ENCODE results near the gene PCMTD2.

The PCMTD2 gene

DNA sequence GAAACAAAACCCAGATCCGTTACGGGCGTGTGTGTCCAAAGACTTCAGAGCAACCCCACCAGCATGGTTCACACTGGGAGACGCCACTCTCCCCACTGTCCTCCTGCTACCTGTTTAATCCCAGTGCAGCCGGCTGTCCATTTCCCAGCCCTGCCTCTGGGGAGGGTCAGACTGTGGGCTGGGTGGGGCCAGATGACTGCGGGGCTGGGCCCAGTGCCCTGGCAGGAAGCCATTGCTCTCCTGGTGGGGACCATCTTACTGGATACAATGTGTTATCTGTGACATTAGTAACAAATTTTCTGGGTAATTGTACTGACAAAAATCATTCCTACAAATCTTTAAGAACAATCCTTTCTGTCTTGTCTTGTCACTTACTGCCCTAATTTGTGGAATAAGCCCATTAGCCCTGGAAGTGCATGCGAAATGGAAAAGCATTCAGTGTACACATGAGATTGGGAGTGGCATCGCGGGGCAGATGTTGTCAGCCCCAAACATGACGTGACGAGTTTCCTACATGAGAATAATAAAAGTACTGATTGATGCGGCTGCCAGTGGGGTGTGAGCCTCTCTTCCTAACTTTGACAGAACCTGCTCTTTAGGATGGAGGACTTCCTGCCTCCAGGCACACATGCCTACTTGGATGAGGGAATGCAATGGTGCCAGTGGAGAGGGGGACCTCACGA lies 37.9 kb upstream of the PCMTD2 start:
- Histone ChIP-seq H3K36me3 (ENCODE audit: insufficient read depth, low read length) (no peaks in the 10 kb centered on the region), H3K4me3 (ENCODE audit: low read length) (no peak overlapping the region), H3K9me3 (ENCODE audit: low read length) (no peaks in the 10 kb centered on the region), H2AFZ (ENCODE audit: low read depth, low read length) (no peak overlapping the region), H3K4me1 (ENCODE audit: insufficient read depth, low read length) (peaks cover 1% of the 10 kb centered on the region), H3K27me3 (ENCODE audit: insufficient read depth, low read length) (no peaks in the 10 kb centered on the region)

DNA sequence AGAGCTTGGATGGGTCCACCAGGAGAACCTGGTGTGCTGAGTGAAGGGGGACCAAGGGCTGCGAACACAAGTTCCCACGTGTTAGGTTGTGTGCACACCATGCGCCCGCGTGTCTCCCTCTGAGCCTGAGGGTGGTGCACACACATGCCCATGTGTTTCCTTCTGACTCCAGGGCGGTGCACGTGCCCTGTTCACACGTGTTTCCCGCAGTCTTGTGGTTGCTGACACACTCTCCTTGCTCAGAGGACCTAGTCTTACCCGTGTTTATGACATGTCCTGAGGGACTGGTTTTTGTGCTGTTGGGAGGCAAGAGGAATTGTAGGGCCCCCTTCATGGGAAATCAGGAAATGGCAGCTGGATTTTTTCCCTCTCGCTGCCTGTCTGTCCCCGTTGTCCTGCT lies 36.3 kb upstream of the PCMTD2 start:
- no peaks in the 10 kb centered on the region for H3K9me3 ChIP-seq (ENCODE audit: low read length)
- peaks cover 16% of the 10 kb centered on the region for H3K4me1 ChIP-seq (ENCODE audit: insufficient read depth, low read length)
- no peaks in the 10 kb centered on the region for H3K27me3 ChIP-seq (ENCODE audit: insufficient read depth, low read length)
- H2AFZ ChIP-seq (ENCODE audit: low read depth, low read length) = no peak overlapping the region
- H3K4me3 ChIP-seq (ENCODE audit: low read length) = no peak overlapping the region
- H3K36me3 ChIP-seq (ENCODE audit: insufficient read depth, low read length) = no peaks in the 10 kb centered on the region

GRCh38 chr20:64219730-64220129 lies 35.8 kb upstream of the PCMTD2 start:
- Histone ChIP-seq H2AFZ (ENCODE audit: low read depth, low read length) (no peak overlapping the region), H3K27me3 (ENCODE audit: insufficient read depth, low read length) (no peaks in the 10 kb centered on the region), H3K4me3 (ENCODE audit: low read length) (no peak overlapping the region), H3K9me3 (ENCODE audit: low read length) (no peaks in the 10 kb centered on the region), H3K4me1 (ENCODE audit: insufficient read depth, low read length) (peaks cover 21% of the 10 kb centered on the region), H3K36me3 (ENCODE audit: insufficient read depth, low read length) (no peaks in the 10 kb centered on the region)

- no peaks in the 10 kb centered on the region for H3K9me3 ChIP-seq (ENCODE audit: low read length)
- H3K27me3 ChIP-seq (ENCODE audit: insufficient read depth, low read length) = no peaks in the 10 kb centered on the region
- H3K36me3 ChIP-seq (ENCODE audit: insufficient read depth, low read length) = no peaks in the 10 kb centered on the region
- no peak overlapping the region for H2AFZ ChIP-seq (ENCODE audit: low read depth, low read length)
- H3K4me3 ChIP-seq (ENCODE audit: low read length) = no peak overlapping the region
- H3K4me1 ChIP-seq (ENCODE audit: insufficient read depth, low read length) = peaks cover 21% of the 10 kb centered on the region
Observed at GRCh38 chr20:64220420-64220819, 35.1 kb upstream of the PCMTD2 start.

DNA sequence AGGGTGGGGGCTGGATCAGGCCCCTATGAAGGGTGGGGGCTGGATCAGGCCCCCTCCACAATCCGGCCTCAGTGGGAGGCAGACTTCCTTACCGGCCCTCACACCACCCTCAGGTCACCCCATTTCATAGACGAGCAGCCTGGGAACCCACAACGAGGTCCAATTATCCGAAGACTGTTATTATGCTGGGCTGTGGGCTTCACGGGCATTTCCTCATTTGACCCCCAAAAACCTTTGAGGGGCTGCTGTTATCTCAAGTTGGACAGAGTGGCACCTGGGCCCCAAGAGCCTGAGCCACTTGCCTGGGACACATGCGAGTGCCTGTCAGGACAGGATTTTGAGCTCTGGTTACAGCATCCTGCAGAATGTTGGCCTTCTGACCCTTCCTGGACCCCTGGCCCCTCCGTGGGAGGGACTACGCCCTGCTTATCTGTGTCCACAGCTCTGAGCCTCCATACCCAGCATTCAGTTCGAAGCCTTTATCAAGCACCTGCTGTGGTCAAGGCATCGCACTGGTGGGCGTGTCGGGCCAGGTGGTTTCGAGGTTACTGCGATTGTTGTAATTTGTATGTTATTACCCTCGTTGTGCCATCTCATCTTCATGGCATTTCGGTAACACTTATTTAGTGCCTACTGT lies 34.5 kb upstream of the PCMTD2 start:
- H3K36me3 ChIP-seq (ENCODE audit: insufficient read depth, low read length) = no peaks in the 10 kb centered on the region
- H3K4me3 ChIP-seq (ENCODE audit: low read length) = no peak overlapping the region
- H3K9me3 ChIP-seq (ENCODE audit: low read length) = no peaks in the 10 kb centered on the region
- H3K27me3 ChIP-seq (ENCODE audit: insufficient read depth, low read length) = no peaks in the 10 kb centered on the region
- no peak overlapping the region for H2AFZ ChIP-seq (ENCODE audit: low read depth, low read length)
- H3K4me1 ChIP-seq (ENCODE audit: insufficient read depth, low read length) = peaks cover 21% of the 10 kb centered on the region

GRCh38 chr20:64222291-64222735 lies 33.2 kb upstream of the PCMTD2 start:
- no peak overlapping the region for H2AFZ ChIP-seq (ENCODE audit: low read depth, low read length)
- H3K4me3 ChIP-seq (ENCODE audit: low read length) = no peak overlapping the region
- no peaks in the 10 kb centered on the region for H3K27me3 ChIP-seq (ENCODE audit: insufficient read depth, low read length)
- no peaks in the 10 kb centered on the region for H3K36me3 ChIP-seq (ENCODE audit: insufficient read depth, low read length)
- no peaks in the 10 kb centered on the region for H3K9me3 ChIP-seq (ENCODE audit: low read length)
- H3K4me1 ChIP-seq (ENCODE audit: insufficient read depth, low read length) = peaks cover 21% of the 10 kb centered on the region

- Histone ChIP-seq H3K4me3 (ENCODE audit: low read length) (no peak overlapping the region), H3K4me1 (ENCODE audit: insufficient read depth, low read length) (peaks cover 21% of the 10 kb centered on the region), H3K36me3 (ENCODE audit: insufficient read depth, low read length) (no peaks in the 10 kb centered on the region), H2AFZ (ENCODE audit: low read depth, low read length) (no peak overlapping the region), H3K9me3 (ENCODE audit: low read length) (no peaks in the 10 kb centered on the region), H3K27me3 (ENCODE audit: insufficient read depth, low read length) (no peaks in the 10 kb centered on the region)
Observed at GRCh38 chr20:64222851-64223525, 32.6 kb upstream of the PCMTD2 start.

GRCh38 chr20:64223526-64224067 lies 32.0 kb upstream of the PCMTD2 start:
- Histone ChIP-seq H3K4me3 (ENCODE audit: low read length) (no peak overlapping the region), H3K9me3 (ENCODE audit: low read length) (no peaks in the 10 kb centered on the region), H3K4me1 (ENCODE audit: insufficient read depth, low read length) (peaks cover 21% of the 10 kb centered on the region), H3K36me3 (ENCODE audit: insufficient read depth, low read length) (no peaks in the 10 kb centered on the region), H3K27me3 (ENCODE audit: insufficient read depth, low read length) (peaks cover 3% of the 10 kb centered on the region), H2AFZ (ENCODE audit: low read depth, low read length) (no peak overlapping the region)

- peaks cover 21% of the 10 kb centered on the region for H3K4me1 ChIP-seq (ENCODE audit: insufficient read depth, low read length)
- H3K4me3 ChIP-seq (ENCODE audit: low read length) = no peak overlapping the region
- peaks cover 3% of the 10 kb centered on the region for H3K27me3 ChIP-seq (ENCODE audit: insufficient read depth, low read length)
- no peaks in the 10 kb centered on the region for H3K9me3 ChIP-seq (ENCODE audit: low read length)
- no peaks in the 10 kb centered on the region for H3K36me3 ChIP-seq (ENCODE audit: insufficient read depth, low read length)
- H2AFZ ChIP-seq (ENCODE audit: low read depth, low read length) = no peak overlapping the region
Observed at GRCh38 chr20:64224351-64225170, 31.0 kb upstream of the PCMTD2 start.

GRCh38 chr20:64225171-64225595 lies 30.4 kb upstream of the PCMTD2 start:
- H3K27me3 ChIP-seq (ENCODE audit: insufficient read depth, low read length) = peaks cover 3% of the 10 kb centered on the region

DNA sequence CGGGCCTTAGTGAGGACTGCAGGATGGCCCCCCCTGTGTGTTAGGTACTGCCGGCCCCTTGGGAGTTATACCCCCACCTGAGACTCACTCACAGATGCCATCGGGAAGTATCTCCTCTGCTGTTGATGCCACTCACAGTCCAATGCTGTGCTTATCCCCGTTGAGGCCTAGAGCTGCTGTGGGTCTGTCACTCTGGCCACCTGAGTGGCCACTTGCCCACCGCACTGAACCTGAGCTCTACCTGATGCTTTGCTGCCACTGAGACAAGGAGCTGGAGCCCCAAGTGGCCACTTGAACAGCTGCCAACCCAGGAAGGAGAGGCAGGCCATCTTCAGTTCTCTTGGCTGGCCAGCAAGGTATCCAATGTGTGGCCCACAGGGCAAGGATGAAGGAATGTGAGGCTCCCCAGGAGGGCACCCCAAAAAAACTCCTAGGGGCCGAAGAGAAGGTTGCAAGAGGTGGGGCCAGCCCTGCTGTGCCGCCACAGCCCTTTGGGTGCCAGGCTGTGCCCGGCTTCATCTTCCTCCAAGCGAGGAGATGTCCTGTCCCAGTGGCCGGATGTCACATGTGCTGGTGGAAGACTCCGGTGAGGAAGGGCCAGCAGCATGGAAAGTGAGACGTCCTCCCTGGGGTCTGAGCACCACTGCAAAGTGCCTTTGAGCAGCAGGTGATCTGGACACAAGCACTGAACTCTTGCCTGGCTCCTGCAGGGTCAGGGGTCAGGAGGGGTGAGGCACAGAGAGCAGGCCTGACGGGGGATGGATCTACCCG lies 29.5 kb upstream of the PCMTD2 start:
- Histone ChIP-seq H3K4me1 (ENCODE audit: insufficient read depth, low read length) (peaks cover 21% of the 10 kb centered on the region), H3K4me3 (ENCODE audit: low read length) (no peak overlapping the region), H2AFZ (ENCODE audit: low read depth, low read length) (no peak overlapping the region)

More at GRCh38 chr20:64225171-64225595, 30.4 kb upstream of the PCMTD2 start:
- Histone ChIP-seq H3K4me1 (ENCODE audit: insufficient read depth, low read length) (peaks cover 21% of the 10 kb centered on the region), H2AFZ (ENCODE audit: low read depth, low read length) (no peak overlapping the region), H3K9me3 (ENCODE audit: low read length) (no peaks in the 10 kb centered on the region), H3K36me3 (ENCODE audit: insufficient read depth, low read length) (no peaks in the 10 kb centered on the region), H3K4me3 (ENCODE audit: low read length) (no peak overlapping the region)

More for the DNA sequence above, 29.5 kb upstream of the PCMTD2 start:
- H3K9me3 ChIP-seq (ENCODE audit: low read length) = no peaks in the 10 kb centered on the region
- H3K27me3 ChIP-seq (ENCODE audit: insufficient read depth, low read length) = peaks cover 3% of the 10 kb centered on the region
- no peaks in the 10 kb centered on the region for H3K36me3 ChIP-seq (ENCODE audit: insufficient read depth, low read length)
